NCI-H2107 treated with DMSO at 0.1 percent for 48 hours (cell line): ENCODE data around the gene RXRA.
A peak's percentile ranks its signal among the peaks of the same experiment; 100 is the strongest.

Source experiments
- DNase-seq: peaks from one replicate; lab custom pipeline; 2025; ENCODE audit not compliant: unreplicated experiment; lab: John Stamatoyannopoulos, UW

The RXRA gene

DNA sequence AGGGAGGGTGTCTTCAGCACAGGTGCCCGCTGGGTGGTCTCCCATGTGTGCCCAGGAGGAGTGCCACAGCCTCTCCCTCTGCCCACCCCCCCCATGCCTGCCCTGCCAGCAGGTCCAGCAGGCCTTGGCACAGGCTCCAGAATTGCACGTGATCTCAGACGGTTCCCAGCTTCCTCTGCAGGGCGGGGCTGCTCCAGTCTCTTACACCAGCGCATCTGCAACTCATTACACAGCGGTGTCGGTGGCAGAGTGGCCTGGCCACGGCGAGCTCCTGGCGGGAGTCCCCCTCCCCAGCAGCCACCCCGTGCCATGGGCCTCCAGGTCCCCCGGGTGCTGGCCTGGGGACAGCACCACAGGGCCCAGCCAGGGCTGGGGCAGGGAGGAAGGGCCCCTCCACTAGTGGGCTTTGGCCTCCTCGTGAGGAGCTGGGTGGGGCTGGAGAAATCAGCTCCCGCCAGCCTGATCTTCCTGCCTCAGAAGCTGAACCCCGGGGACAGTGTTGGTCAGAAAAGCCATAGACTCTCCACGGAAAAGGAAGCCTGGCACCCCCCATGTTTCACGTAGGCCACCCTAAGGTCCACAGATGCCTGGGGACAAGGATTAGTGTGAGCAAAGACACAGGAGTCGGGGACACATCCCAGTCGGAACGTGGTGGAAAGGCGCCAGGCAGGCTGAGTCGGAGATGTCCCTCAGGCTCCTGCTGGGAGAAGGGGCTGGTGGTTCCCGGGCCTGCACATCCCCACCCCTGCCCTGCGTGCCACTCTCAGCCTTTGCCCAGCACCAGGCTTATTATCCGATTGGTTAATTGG lies 40.2 kb downstream of the RXRA start:
- peak; percentile 83 for DNase-seq

DNA sequence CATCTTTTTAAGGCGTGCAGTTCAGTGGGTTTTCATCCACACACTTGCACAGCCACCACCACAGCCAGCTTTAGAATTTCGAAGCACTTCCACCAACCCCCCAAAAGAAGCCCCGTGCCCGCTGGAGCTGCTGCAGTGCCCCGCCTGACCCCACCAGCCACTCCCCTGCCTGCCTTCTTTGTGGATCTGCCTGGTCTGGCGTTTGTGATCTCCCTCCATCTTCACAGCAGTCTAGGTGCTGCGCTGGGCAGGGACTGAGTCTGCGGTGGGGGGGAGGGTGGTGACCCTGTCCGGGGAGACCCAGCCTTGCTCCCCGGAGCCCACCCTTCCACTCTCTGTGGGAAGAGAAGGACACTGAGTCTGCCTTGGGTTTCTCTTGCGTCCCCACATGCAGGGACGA lies 40.8 kb downstream of the RXRA start:
- DNase-seq: no peak

DNA sequence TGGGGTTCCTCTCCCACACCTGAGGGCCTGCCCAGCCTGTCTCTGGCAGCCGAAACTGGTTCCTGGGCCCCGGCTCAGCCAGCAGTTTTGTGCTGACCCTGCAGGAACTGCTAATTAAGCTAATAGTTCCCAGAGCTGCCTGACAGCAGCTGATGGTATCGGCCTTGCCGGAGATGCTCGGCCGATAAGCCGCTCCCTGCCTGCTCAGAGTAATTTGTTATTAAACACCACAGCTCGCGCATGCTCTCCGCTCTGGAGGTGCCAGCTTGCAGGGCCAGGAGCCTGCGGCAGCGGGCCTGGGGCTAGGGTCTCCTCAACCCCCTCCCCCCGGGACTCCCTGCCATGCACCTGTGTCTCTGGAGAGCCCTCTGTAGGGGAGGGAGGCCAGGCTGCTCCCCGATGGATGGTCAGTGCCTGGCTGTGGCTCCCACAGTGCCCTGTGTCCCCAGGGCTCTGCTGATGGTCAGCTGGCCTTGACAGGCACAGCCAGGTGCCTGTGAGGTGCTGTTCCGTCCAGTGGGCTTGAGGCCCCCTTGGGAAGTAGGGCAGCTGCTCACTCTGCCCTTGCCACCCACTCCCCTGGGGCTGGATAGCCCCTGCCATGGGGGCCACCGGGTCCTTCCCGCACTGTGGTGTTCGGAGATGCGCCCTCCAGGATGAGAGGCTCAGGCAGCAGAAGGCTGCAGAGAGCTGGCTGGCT lies 41.7 kb downstream of the RXRA start:
- DNase-seq: no peak

DNA sequence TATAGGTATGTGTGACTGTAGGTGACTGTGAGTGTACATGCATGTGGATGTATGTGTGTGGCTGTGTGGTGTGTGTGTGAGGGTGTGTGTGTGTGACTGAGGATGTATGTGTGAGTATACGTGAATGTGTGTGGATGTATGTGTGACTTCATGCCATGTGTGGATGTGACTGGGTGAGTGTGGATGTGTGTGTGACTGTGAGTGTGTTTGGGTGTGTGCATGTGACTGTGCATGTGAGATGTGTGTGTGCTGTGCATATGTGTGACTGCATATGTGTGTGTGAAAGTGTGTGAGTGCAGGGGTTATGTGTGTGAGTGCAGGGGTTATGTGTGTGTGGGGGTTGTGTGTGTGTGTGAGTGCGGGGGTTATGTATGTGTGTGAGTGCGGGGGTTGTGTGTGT lies 42.3 kb downstream of the RXRA start:
- no peak for DNase-seq

DNA sequence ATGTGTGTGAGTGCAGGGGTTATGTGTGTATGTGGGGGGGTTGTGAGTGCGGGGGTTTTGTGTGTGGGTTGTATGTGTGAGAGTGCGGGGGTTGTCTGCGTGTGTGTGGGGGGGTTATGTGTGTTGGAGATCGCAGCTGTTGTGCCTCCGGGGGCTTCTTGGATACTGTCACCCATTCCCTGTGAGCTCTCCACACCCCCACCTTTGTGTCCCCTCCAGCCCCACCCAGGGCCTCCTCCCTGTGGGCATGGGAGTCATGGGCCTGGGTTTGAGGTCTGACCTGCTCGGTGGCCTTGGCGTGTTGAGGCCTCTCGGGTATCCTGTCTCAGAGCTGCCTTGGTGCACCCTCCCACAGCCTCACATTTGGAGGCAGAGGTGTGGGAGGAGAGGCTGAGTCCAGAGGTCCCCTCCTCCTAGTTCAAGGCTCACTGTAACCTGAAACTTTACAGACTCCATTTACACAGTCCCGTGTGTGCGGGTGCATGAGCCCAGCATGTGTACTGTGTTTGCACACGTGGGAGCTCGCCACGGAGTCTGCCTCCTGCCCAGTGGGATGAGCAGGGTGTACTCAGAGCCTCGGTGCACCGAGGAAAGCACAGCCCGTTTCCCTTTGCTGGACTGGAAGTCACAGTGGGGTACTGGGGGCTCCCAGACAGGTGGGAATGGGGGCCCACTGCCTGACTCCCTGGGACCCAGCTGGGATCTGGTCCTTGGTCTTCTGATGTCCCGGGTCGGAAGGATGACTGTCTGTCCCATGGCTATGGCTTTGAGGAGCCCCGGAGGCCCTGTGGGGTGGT lies 43.4 kb downstream of the RXRA start:
- DNase-seq: no peak

DNA sequence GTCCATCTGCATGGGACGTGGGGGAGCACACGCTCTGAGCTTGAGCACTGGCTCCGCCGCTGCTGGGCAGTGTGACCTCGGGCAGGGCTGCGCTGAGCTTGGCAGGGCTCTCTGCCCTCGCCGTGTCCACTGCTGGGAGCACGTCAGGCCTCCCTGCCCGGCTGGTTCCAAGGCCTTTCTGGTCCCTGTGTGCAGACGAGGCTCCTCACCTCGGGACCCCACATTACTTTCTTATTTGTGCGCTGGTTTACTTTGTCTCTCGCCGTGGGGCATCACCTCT lies 43.9 kb downstream of the RXRA start:
- DNase-seq: no peak

DNA sequence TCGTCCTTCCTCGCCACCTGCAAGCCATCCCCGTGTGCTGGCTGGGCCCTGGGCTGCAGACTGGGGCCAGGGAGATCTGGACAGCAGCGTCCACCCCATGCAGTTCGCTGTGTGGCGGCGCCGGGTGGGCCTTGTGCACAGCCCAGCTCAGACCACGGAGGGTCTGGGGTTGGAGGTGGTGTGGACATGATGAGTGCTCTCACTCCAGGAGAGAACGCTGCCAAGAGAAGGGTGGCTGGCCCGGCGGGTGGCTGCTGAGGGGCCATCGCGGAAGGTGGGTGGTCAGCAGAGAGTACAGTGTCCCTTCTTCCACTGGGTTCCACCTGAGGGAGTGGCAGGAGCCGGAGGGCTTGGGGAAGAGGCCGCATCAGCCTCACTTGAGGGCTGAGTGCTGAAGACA lies 44.4 kb downstream of the RXRA start:
- no peak for DNase-seq

DNA sequence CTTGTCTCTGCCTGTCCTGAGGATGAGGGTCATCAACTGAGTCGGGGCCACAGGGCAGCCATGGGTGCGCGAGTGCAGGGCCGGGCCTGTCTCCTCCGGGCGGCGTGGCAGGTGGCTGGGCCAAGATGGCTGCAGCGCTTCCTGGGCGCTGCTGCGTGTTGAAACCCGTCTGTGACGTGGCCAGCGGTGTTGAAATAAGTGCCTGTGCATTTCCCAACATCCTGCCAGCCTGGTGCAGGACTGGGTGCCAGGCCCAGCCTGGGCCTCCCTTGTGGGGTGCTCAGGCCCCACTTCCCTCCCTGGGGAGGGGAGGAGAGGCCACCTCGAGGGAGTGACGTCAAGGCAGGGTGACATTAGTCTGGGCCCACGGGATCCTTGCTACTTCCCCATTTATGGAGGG lies 45.5 kb downstream of the RXRA start:
- DNase-seq: no peak

DNA sequence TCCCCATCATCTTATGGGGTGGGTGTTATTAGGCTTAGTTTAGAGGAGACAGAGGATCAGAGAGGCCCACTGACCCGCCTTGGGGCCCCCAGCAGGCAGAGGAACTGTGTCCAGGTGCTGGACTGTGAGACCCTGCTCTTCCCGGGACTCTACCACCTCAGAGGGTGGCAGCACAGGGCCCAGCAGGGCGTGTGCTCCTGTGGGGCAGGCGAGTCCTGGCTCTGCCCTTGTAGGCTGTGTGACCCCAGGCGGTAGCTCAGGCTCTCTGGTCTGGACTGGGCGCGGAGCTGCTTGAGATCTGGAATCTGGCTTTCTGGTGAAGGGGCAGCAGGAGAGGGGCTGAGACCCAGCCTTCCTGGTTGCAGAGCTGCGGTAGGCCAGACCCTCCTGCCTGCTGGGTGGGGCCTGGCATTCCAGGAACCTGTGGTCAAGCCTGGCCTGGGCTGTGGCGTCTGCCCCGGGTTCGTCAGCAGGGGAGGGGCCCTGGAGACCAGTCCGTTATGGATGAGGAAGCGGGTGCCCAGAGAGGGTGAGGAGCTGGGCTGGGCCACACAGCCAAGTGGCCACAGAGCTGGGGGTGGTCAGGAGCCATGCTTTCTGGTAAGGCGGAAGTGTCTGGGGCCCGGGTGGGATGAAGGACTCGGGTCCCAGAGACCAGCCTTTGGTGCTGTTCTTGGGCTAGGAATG lies 46.5 kb downstream of the RXRA start:
- no peak for DNase-seq

DNA sequence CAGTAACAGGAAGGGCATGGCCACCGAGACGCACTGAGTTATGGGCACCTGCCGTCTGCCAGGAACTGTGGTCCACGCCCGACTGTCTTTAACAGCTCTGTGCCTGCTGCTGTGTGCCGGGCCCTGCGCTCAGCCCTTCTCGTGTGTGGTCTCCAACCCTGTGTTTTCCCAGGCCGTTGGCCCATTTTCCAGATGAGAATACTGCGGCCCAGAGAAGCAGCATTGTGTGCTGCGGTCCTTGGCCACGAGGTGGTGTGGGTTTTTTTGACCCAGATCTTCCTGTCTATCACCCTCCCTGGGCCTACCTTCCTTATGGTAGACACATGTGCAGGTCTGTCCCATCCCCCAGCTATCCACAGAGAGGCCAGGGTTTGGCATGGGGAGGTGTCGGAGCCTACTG lies 47.0 kb downstream of the RXRA start:
- DNase-seq: no peak

DNA sequence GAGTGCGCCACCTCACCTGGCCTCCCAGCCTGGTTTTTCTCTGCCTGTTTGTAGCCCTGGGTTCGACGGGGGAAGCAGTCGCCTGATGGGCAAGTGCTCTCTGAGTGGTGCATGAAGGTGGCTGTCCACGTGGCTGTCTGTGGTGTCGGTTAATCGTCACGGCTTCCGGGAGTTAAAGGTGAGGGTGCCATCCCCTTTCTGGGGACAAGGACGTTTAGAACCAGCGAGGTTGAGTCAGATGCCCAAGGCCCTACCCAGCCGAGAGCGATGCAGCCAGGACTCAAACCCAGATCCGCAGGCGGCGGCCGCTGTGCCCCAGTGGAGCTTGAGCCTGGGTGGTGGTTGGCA lies 47.7 kb downstream of the RXRA start:
- DNase-seq: no peak

DNA sequence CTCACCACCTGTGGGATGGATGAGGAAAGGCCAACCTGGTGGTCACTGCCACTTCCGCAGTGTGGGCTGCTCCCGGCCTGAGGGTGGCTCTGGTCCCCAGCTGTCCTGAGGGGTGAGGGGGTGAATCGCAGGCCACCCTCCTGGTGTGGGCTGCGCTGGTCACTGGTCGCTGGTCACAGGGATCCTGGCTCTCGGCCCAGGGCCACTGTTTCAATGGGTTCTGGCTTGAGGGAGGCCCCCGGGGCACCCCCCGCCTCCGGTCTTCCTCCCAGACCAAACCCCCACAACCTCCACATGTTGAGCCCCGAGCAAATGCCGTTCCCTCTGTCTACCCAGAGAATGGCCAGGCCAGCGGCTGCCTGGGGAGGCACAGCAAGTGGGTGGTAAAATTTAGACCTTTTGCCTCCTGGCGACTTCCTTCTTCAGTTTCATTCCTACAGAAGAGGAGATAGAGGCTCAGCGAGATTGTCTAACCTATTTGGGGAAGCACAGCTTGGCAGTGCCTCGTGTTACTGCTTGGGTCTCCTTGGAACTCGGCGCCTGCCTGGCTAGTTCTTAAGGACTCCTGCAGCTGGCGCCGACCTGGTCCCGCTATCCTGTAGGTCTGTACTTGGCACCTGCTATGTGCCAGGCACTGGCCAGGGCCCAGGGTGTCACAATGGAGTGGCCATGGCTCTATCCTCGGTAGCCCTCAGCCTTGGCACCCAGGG lies 48.2 kb downstream of the RXRA start:
- DNase-seq: no peak

DNA sequence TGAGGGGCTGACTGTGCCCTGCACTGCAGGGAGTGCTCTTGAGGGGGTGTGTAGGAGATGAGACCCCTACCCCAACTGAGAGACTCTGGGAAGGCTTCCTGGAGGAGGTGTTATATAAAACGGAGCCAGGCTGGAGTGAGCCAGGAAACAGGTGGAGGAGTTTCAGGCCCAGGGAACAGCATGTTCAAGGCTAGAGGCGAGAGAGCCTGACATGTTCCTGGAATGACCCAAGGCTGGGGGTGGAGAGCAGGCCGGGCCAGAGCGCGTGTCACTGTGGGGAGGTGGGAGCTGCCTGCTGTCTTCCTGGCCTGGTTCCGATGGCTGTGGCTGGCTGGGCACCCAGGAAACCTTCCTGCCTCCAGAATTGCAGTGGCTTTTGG lies 48.7 kb downstream of the RXRA start:
- DNase-seq: no peak

DNA sequence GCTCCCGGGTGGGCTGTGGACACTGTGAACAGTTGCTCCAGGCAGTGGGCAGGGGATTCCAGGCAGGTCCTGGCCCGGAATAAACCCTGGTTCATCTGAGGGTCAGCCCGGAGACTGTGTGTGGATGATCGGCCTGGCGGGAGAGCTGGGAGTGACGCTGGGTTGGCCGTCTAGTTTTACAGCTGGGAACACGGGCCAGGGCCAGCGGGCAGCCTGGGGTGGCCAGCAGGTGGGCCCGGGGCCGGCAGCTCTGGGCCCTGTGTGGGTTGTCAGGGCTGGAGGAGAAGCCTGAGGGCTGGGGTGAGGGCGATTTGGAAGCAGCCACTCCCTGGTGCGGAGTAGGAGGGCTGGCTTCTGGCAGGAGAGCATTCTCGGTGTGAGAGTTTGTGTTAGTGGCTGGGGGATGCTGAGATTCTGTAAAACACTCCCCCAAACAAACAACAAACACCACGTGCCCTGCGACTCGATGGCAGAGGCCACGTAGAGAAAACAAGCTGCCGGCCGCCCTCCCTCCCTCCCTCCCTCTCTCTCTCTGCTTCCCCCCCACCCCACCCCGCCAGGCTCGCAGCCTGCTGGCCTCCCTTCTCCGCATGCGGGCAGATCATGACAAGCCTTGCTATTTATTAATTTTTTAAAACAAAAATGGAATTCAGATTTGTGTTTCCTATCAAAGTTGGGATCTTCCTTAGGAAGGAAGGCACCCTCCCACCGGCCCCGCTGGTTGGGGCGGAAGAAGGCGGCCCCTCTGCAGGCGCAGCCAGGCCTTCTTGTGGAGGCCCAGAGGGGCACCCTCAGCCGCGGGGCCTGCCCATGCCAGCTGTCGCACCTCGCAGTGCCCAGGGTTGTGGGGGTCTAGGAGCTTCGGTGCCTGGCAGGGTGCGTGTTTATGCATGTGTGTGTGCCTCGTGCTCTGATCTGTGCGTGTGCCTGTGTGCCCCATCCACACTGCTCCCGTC lies 49.5 kb downstream of the RXRA start:
- no peak for DNase-seq

DNA sequence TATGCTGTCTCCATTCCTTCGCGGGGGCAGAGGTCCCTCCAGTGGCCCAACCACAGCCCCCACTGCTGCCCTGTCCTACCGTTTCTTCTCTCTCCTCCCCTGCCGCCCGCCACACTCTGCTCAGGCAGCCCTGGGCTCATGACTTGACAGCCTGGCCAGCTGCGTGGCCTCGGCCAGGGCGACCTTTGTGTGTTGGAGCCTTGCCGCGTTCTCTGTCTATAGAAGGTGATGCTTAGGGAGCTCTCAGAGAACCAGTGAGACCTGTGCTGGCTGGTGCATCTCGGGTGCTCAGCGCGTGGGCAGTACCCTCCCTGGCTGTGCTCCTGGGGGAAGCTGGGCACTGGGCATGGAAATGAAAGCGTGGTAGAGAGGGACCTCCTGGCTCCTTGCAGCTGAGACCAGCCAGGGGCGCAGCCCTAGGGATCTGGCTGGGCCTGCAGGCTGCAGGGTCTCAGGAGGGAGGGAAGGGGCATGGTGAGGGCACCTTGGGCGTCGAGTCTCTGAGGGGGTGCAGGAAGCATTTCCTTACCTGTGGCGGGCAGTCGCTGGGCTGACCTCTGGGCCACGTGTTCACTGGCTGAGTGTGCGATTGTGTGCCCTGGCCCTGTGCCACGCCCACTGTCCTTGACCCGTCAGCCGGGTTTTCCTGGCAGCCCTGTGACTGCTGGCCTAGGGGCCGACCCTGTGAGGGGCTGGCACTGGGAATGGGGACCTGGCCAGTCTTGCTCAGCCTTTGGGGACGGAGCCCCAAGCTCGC lies 50.3 kb downstream of the RXRA start:
- DNase-seq: no peak

DNA sequence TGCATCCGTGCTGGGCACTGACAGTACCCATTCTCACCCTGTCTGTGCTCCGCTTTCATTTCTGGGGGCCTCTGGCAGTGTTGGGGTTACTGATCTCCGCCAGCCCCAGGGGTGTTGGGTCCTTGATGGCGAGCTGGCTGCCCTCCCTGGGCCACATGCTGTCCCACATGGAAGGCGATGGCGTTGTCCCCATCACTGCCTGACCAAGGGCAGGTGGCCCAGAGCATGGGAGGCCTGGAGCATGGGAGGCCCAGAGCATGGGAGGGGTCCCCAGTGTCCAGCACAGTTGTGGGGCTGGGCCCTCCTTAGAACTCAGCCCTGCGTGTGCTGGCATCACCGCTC lies 50.9 kb downstream of the RXRA start:
- DNase-seq: no peak

DNA sequence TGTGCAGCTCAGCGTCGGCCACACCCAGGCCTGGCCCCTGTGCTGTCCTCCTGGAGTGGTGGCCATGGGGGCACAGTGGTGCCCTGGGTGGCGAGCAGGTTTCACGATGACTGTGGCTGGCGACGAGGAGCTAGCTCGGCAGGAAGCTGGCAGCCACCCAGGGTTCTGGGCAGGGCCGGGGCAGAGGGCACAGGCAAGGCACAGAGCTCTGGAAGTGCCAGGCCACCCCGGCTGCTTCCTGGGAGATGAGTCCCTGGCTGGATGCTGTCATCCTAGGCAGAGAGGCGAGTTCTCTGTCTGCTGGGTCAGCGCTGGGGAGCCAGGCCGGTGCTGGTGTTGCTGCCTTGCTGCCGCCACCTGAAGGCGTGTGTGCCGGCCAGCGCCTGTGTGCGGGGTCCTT lies 51.7 kb downstream of the RXRA start:
- DNase-seq: no peak

DNA sequence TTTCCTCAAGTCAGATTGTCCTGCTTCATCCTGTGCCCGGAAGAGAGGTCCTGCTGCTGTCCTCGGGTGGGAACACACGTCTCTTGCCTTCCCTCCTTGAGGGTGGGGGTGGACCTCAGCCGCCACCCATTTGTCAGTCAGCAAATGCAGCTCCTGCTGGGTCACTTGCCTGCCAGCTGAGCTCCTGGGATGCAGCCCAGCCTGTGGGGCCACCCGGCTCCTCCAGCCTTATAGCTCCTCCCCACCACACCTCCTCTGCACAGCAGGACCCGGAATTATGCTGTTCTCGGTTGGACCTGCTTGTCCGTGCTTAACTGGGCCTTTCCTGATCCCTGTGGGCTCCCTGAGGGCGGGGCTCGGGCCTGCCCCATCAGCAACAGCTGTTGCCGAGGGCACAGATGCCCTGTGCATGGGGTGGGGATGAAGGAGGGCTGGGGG lies 52.7 kb downstream of the RXRA start:
- no peak for DNase-seq

DNA sequence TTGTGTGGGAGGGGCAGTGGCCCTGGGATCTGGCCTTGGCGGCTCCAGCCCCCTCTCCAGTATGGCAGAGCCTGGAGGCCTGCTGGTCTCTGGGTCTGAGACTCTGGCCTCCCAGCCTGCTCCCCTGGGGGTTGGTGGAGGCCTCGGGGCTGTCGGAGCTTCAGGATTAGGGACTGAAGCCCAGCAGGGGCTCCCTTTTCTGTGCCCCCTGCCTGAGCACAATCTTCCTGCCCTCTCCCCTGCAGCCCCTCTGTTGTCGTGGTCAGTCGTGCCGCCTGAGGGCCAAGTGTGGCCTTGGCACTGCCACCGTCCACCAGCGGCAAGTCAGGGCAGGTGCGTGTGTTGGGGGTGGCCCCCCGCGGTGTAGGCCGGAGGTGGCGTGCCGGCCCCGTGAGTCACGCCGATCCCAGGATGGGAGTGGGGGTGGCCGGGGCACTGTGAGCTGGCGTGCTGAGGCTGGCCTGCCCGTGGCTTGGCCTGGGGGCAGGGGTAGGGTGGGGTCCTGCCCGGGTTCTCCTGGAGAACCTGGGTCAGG lies 53.6 kb downstream of the RXRA start:
- DNase-seq: no peak
